Hematopoietic multipotent progenitor cell treated with erythropoietin and hydrocortisone succinate and interleukin-3 and kit ligand, for 4 days (in vitro differentiated cells): Measurements from ENCODE around the gene EMX2.

Experiments used
- DNase-seq: peaks from one replicate; pipeline ENCODE4 v3.0.0-alpha.2; 2015

EMX2 gene

DNA sequence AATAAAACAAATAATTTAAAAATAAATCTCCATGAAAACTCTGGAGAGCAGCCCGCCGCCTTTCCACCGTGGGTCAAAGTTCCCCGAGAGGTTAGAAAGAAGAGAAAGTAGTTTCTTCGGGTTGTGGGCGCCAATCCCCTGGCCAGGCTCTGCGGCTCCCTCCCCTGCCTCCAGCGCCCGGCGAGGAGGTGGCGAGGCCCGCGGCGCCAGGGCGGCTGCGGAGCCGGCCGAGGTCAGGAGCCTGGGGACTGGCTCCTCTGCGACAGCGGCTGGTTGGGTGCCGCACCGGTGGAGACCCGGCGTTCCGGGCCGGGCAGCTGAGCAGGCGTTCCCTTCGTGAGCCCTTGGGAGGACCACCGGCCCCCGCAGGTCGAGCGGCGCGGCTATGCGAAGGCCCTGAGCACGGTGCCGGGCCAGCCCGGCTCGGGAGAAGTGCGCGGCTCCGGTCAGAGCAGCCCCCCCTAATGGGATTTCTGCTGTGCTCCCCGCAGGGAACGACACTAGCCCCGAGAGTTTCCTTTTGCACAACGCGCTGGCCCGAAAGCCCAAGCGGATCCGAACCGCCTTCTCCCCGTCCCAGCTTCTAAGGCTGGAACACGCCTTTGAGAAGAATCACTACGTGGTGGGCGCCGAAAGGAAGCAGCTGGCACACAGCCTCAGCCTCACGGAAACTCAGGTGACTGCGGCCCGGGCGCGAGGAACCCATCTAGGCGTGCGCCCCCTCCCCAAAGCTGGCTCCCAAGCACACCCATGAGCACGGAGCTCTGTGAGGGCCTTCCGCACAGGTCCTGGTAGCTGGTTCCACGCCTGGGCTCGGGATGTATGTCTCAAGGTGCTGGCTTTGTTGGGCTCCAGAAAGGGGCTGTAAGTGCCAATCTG is 2.8 kb downstream of the EMX2 start:
- no peak for DNase-seq

DNA sequence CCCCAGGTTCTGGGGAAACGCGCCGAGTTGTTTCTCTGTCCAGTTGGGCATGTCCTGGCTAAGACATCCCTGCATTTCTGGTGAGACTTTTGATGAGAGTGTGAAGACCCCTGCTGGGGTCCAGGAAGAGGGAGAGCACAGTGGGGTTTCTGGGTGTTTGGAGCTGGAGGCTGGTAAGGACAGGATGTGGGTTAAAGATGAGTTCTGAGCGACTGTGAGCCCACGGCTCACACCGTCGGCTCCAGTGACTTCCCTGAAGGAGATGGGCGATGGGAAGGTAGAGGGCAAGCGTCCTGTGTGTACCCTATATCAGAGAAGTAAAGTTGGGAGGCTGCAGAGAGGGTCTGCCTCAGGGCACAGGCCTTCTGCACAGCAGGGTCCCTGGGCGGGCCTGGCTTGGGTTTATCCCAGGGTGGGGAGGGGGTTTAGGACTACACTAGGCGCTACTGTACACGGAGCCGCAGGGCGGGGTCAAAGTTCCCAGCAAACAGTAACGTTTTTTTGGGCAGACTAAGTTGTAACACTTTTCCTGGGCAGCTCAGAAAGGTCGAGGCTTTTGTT is 3.6 kb downstream of the EMX2 start:
- no peak for DNase-seq

DNA sequence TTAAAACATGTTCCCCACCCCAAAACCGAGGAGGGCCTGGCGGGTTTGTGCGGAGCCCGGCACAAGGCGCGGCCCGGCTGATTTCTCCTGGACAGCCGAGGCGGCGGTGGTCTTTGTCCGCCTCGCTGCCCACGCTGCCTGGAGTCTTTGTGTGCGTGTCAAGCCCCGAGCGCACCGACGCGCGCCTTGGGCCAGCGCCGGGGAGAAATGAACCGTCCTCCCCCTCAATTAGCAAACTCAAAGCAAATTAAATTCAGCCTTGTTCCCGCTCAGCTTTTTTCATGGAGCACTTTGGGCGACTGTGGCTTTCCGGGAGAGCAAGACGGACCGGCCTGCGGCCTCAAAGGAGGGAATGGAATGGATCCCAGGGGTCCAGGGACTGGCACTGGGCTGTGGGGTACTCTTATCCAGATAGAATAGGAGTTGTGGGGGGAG is 4.1 kb downstream of the EMX2 start:
- no peak for DNase-seq

DNA sequence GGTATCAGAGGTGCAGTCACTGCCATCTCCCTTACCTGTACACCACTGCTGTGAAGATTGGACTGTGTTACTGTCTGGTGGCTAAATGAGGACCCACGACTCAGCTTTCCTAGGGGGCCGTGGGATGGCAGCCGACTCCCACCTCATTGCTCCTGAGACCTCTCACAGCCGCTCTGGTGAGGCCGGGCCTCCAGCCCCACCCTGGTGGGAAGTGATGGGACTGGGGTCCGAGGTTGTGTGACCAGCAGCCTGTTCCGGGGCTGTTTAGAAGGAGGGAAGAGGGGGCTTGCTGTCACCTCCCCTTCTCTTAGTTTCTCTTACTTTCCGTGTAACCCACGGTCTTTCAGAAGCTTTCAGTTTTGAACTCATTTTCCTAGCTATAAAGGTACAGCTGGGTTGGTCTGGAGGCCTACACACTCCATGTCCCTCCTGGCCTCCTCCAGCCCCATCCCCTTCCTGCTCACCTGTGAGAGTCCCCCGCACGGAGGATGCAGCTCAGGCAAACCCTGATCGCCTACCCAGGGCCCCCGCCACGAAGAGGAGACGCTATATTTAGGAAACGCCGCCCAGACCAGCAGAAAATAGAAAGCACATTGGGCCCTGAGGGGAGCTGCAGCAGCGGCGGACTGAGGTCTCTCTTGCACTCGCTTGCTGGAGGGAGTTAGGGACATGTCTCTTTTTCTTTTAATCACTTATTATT is 4.6 kb downstream of the EMX2 start:
- DNase-seq = no peak

DNA sequence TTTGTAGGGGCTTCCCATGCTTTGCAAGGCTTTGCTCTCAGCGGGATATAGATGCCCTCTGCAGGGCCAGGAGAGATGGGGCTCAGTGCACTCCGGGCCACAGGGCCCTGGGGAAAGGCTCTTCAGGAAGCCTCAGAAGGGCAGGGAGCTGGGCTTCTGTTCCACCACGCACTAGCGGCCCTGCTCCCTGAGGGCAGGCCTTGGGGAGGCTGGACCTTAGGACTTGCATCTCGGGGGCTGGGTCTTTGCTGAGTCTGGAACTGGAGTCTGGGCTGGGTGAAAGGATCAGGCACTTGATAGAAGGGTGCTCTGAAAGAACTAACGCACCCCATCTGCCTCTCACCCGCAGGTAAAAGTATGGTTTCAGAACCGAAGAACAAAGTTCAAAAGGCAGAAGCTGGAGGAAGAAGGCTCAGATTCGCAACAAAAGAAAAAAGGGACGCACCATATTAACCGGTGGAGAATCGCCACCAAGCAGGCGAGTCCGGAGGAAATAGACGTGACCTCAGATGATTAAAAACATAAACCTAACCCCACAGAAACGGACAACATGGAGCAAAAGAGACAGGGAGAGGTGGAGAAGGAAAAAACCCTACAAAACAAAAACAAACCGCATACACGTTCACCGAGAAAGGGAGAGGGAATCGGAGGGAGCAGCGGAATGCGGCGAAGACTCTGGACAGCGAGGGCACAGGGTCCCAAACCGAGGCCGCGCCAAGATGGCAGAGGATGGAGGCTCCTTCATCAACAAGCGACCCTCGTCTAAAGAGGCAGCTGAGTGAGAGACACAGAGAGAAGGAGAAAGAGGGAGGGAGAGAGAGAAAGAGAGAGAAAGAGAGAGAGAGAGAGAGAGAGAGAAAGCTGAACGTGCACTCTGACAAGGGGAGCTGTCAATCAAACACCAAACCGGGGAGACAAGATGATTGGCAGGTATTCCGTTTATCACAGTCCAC is 5.4 kb downstream of the EMX2 start:
- DNase-seq = no peak

DNA sequence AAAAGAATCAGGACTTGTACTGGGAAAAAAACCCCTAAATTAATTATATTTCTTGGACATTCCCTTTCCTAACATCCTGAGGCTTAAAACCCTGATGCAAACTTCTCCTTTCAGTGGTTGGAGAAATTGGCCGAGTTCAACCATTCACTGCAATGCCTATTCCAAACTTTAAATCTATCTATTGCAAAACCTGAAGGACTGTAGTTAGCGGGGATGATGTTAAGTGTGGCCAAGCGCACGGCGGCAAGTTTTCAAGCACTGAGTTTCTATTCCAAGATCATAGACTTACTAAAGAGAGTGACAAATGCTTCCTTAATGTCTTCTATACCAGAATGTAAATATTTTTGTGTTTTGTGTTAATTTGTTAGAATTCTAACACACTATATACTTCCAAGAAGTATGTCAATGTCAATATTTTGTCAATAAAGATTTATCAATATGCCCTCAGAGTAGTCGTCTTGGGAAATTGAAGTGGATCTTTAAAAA is 6.6 kb downstream of the EMX2 start:
- DNase-seq = no peak

DNA sequence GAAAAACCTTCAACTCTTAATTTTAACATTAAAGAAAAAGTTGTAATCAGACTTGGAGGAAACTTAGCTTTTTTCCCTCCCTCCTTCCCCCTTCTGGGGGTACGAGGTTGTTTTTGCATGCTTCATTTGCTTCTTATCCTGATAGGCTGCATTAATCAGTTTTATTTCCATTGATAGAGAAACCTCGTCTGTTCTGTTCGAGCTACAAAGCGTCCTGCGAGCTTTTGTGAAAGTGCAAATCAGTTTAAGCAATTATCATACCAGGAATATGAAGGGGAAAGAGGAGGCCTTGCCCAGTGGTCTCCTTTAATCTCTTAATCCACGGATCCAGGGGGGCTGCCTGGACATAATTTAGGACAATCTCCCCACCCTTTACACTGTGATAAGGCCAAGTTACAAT is 7.5 kb downstream of the EMX2 start:
- no peak for DNase-seq

DNA sequence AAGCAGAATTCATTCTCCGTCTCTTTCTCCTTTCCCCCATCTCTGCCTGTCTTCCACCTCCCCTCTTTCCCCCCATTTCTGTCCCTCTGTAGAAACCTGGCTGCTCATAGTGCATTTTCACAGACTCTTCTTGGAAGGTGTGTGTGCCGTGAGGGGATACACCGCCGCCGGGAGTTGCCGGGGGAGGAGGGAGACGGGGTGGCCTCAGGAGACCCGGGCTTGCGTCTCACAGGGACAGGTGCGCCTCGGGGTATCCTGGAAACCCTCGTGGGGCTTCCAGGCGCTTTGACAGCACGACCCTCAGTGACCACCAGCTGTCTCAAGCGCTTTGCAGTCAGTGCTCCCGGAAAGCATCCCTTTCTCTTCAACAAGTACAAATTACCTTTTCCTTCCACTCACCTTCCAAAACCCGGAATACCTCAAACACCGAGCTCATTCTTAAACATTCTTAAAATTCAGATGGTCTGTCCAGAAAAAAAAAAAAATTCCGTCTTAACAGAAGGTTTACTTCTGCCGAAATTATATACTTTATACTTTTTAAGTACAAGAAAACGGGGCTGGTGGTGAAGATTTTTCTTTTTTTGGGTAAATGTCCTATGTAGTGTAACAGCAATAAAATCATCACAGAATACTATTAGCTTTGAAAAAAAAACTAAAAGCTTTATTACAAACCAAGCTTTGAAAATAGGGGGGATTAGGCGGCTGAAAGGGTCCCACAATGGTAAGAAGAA is 8.2 kb downstream of the EMX2 start:
- no peak for DNase-seq

DNA sequence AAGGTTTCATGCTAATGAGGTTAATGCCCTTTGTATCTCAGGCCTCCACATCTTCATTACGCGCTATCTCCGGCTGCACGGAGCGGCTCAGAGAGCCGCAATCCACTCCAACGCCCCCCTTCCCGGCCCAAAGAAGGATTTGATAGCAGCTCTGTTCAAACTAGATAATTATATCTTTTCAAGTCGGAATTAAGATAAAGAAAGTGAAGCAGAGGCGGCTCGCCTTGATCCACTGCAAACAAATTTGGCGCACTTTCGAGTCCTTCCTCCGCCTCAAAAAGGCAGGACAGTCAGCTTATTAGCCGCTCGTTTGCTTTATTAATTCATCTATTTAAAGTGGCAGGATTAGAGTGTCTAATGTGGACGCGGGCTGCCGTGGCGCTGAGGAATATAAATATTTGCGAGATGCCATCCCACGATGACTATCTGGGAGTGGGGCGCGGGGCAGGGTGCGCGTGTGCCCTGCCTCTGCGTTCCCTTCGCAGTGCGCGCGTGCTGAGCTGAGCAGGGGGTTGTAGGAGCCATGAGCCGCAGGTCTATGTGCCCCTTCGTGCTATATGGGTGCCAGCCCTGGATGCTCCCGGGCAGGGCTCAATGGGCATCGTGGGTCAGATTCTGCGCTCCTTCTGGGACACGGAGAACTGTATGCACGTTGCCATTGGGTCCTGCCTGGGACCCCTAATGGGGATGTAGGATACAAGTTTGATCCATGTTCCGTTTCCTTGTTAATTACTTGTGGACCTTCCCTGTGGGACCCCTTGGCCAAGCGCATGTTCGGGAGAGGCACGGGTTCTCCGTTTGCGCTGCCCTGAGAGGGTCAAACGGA is 9.0 kb downstream of the EMX2 start:
- DNase-seq = peak; percentile 58

DNA sequence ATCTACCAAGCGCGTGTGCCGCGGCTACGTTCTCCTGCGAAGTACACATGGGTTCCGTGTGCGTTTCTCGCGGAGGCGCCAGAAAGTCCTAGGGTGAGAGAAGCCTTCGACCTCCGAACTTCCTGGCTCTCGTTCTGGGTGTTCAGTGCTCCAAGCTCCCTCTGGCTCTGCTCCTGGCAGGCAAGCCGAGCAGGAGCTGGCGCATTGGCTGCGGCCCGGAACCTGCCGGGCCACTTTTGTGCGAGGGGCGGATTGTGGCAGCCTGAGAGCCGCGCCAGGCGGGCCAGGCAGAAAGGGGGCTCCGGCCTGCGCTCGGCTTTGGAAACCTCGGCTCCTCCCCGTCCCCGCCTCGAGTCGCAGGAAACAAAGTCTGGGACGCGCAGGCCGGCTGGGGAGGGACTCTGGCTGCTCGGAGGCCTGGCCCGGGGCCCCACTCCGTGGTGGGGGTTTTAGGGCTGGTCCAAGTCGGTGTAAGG is 9.6 kb downstream of the EMX2 start:
- DNase-seq = no peak

DNA sequence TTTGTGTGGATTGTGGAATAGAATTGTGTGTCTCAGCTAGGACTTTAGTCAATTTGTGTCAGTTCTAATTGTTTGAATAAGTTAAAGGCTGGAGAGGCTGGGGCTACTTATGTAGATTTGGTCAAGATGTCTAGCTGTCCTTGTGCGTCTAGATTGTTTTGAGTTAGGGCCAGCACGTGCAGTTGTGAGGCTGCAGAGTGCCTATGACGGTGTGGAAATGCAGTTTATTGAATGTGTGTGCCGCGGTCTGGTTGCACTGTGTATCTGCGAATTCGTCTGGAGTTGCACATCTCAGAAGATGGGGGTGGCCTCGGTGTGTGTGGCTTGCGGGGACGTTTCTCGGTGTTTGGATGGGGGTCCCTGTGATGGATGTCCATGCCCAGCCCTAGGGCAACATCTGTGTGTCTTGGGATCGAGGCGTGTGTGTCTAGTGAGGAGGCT is 10.2 kb downstream of the EMX2 start:
- no peak for DNase-seq

DNA sequence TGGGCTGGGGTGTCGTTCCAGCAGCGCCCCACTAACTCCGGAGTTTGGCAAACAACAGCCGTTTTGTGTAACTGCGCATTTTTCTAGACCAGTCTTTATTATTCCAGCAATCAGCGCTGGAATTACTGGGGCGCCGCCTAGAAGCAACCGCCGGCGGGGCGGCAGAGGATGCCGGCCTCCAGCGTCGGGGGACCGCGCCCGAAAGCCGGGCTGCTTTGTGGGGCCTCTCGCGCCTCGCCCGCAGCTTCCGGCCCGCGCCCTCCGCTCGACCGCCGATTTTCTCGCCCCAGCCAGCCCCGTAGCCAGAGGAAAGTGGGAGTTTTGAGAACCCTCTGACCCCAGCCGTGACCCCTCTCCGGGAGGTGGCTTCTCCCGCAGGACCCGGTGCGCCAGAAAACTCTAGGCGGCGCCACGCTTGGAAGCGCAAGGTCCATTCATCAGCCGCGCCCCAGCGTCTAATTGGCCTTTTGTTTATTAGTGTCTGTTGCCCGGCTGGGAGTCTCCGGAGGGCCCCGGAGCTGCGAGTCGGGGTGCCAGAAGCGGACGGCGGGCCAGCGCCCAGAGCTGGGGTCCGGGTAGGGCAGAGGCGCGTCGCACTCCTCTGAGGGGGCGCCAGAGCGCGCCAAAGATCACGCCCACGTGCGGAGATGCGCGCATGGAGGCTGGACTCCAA is 10.7 kb downstream of the EMX2 start:
- DNase-seq = no peak

DNA sequence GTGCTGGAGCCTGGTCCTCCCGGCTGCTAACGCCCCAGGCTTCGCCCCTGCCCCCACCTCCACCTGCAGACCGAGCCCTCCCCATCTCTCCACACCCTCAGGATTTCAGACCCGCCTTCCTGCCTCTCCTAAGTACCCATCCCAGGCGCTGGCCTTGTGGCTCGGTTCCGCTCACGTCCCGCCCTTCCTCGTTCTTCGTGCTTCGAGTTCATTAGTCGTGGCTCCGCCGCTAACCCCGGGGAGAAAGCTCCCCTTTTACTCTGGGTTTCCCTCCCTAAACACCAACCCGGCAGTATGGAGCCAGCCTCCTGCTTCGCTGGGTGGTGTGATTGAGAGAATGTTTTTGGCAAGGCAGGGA is 11.2 kb downstream of the EMX2 start:
- no peak for DNase-seq

DNA sequence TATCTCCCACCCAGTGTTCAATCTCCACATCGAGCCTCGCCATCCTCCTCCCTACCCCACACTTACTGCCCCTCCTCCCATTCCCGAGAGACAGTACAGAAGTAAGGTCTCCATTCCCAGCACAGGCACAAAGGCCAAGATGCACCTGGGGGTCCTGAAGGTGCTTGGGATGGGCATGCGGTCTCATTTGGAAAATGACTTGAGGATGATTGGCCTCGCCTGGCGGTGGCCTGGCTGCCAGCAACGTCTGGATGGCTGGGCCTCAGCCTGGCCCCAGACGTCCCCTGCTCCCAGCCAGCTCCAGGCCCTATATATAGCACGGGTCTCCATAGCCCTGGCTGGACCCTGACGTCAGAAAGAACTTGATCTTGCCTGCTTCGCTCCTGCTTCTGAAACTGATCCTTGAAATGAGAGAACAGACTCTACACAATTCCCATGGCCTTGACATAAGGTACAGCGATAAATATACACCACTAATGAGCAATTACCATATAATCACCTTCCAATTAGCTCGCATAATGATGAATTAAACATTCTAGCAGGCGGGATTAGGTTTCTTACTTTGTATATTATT is 11.8 kb downstream of the EMX2 start:
- no peak for DNase-seq

DNA sequence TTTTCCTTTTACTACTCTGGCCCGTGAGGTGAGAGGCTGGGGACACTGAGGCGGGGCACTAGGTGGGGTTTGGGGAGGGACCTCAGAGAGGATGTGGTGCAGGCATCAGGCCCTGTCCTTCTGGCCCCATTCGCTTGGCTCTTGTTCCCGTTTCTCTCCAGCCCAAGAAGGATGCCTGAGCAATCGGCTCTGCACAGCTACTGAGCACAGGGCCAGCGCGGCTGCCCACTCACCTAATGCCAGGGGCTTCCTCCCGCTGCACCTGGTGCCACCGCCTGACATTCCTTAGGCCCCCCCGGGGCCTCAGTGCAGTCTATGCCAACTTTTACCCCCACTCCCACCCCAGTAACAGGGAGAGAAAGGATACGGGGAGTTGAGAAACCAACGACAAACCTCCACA is 12.5 kb downstream of the EMX2 start:
- DNase-seq = no peak

DNA sequence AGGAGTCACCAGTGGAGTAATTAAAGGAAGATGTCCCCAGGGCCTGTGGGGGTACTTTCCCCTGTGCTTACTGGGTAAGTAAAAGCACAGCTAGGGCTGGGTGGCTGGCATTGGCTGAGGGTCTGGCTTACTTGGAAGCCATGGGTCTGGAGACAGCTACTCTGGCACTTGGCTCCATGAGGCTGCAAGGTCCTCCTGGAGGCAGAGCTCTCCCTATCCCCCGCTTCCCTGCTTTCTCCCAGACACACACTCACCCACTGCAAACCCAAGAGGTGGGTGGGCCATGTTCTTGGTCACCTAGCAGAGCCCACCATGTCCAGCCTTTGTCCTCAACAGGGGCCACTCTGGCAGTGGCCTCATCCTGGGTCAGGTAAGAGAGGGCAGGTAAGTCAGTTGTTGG is 13.3 kb downstream of the EMX2 start:
- no peak for DNase-seq

DNA sequence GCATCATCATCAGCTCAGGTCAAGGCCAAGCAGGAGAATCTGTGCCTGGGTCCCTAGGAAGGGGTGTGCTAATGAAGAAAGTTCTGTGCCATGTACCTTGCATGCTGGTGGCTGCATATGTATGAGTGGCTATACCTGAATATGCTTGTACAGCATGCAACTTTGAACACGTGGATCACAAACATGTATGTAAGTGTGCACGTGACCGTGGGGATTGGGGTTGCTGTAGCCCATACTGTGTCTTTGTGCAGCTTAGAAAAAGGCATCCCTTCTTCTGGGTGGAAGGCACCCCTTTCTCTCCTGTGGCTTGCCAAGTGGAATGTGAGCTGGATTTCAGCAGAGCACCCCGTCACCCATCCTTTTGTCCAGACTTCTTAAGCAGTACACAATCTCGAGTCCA is 13.8 kb downstream of the EMX2 start:
- DNase-seq = no peak

DNA sequence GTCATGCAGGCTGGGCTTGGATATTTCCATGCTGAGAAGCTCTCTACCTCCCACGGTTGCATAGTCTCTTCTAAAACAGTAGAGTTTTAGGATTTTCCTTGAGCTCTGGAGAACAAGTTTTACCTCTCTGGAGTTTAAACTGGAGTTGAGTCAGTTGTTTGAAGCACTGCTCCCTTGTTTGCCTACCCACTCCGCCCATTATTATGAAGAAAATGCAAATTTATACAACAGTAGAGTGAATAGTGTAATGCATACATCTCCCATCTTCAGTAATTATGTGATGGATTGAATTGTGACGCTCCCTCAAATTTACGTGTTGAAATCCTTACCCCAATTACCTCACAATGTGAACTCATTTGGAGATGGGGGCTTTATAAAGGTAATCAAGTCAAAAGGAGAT is 17.2 kb downstream of the EMX2 start:
- no peak for DNase-seq

DNA sequence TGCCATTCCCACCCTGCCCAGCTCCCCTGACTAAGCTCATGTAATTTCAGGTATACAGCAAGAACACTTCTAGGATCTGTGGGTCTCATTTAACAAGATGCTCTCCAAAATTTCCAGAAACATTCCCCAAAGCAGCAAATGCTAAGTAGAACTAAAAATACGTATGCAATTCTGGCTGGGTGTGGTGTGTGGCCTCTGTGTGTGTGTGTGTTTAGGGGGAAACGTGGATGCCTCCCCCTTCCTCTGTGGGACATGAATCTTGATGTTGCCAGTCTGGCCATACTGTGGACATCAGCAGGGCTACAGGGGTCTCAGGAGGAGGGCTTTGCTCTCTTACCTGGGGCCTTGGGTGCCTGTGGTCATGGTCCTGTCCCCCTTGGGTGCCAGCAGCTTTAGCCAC is 18.4 kb downstream of the EMX2 start:
- no peak for DNase-seq

DNA sequence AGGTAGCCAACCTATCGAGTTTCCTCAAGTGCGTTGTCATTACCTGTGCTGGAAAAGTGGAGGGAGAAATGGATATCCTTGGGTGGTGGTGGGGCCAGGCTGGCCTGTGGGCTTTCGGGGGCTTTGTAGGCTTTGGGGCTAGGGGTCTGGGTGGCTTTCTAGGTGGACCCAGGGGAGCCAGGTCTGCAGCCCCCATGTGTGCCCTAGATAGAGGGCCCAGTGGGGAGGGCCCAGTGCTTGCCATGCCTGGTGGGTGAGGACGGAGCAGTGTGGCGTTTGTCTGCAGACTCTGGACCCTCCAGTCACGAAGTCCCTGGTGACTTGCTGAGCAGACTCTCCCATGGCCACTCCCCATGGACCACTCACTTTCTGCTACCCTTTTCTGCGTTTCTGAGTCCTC is 19.7 kb downstream of the EMX2 start:
- DNase-seq = no peak
